ENCODE data around the gene PPFIA2. TPM values are rescaled to one million over a fixed set of nuclear protein-coding genes. Genes with fewer than 3 reads are reported as not detected.
"Not testable (repeated sequence)": the region's sequence is repeated elsewhere in the genome, so short reads cannot be mapped to it uniquely, and the experiment has no call there.

The PPFIA2 gene
- total RNA-seq, 4 donors from 2014 or later, result 0.81 to 25.2 (median 4.9) TPM

DNA sequence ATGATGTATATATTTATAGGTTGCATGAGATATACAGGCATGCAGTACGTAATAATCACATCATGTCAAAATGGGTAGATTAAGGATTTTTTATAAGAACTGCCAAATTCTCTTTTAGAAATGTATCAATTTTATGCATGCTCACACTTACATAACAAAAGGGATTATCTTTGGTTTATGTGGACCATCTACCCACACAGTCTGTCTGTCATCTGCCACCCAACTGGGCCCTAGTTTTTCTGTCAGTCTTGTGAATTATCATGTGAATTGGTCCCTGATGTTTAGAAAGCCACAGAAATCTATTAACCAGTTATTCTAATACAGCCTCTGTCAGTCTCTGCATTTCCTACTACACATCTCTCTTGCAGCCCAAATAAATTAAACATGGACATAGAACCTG, 547.8 kb downstream of the PPFIA2 start:
- peaks cover 0 to 9% (median 0%) of the 10 kb centered on the region in 3 donors for H3K4me1 ChIP-seq
- H3K36me3 ChIP-seq, result no peaks in the 10 kb centered on the region
- no peak overlapping the region for H3K4me3 ChIP-seq
- no peaks in the 10 kb centered on the region for H3K27me3 ChIP-seq
- TF ChIP-seq EP300 (IDR thresholded peaks at IDR 0.05) (no peak), POLR2A (IDR thresholded peaks at IDR 0.05) (no peak), POLR2AphosphoS5 (IDR thresholded peaks at IDR 0.05) (no peak)
- TF ChIP-seq, protein P1, sequence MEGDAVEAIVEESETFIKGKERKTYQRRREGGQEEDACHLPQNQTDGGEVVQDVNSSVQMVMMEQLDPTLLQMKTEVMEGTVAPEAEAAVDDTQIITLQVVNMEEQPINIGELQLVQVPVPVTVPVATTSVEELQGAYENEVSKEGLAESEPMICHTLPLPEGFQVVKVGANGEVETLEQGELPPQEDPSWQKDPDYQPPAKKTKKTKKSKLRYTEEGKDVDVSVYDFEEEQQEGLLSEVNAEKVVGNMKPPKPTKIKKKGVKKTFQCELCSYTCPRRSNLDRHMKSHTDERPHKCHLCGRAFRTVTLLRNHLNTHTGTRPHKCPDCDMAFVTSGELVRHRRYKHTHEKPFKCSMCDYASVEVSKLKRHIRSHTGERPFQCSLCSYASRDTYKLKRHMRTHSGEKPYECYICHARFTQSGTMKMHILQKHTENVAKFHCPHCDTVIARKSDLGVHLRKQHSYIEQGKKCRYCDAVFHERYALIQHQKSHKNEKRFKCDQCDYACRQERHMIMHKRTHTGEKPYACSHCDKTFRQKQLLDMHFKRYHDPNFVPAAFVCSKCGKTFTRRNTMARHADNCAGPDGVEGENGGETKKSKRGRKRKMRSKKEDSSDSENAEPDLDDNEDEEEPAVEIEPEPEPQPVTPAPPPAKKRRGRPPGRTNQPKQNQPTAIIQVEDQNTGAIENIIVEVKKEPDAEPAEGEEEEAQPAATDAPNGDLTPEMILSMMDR (IDR thresholded peaks at IDR 0.05), result no peak
- H3K9me3 ChIP-seq, result no peaks in the 10 kb centered on the region
- no peak overlapping the region for H3K27ac ChIP-seq
- WGBS, 2 donors (ENCODE audit: low coverage in 1 of 2), result 83 to 95% methylated on average over 1 of the region's 1 CpG
- ATAC-seq, result no peak

- not testable (repeated sequence) for H3K4me3 ChIP-seq, ATAC-seq, H3K27ac ChIP-seq, H3K27me3 ChIP-seq, H3K36me3 ChIP-seq, H3K9me3 ChIP-seq, H3K4me1 ChIP-seq
- WGBS, 2 donors (ENCODE audit: low coverage in 1 of 2), result 80 to 97% methylated on average over 2 of the region's 2 CpGs
Measured at GRCh38 chr12:81209772-81210225, 549.4 kb downstream of the PPFIA2 start.

DNA sequence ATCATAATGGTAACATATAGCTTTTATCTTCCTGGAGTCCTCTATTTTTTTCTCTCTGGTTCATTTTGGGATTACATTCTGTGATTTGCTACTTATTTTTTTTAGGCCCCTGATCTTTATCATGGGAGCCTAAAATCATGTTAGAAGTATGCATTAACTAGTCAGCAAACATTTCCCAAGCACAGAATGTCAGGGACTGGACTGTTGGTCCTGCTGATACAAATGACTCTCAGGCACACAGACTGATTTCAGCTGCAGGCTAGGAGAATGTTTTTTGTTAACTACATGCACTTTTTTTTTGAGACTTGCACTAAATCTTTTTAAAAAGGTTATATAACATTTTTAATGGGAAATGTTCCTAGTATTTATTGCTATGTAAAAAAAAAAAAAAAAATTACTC, 550.1 kb downstream of the PPFIA2 start:
- no peak overlapping the region for H3K4me3 ChIP-seq
- no peak overlapping the region for H3K27ac ChIP-seq
- H3K4me1 ChIP-seq, result peaks cover 0 to 9% (median 0%) of the 10 kb centered on the region in 3 donors
- H3K27me3 ChIP-seq, result no peaks in the 10 kb centered on the region
- H3K36me3 ChIP-seq, result no peaks in the 10 kb centered on the region
- no peak for ATAC-seq
- H3K9me3 ChIP-seq, result no peaks in the 10 kb centered on the region
- no peak for TF ChIP-seq POLR2AphosphoS5 (IDR thresholded peaks at IDR 0.05)
- TF ChIP-seq, protein P1 (IDR thresholded peaks at IDR 0.05), result no peak
- no peak for TF ChIP-seq EP300 (IDR thresholded peaks at IDR 0.05)
- no peak for TF ChIP-seq POLR2A (IDR thresholded peaks at IDR 0.05)

DNA sequence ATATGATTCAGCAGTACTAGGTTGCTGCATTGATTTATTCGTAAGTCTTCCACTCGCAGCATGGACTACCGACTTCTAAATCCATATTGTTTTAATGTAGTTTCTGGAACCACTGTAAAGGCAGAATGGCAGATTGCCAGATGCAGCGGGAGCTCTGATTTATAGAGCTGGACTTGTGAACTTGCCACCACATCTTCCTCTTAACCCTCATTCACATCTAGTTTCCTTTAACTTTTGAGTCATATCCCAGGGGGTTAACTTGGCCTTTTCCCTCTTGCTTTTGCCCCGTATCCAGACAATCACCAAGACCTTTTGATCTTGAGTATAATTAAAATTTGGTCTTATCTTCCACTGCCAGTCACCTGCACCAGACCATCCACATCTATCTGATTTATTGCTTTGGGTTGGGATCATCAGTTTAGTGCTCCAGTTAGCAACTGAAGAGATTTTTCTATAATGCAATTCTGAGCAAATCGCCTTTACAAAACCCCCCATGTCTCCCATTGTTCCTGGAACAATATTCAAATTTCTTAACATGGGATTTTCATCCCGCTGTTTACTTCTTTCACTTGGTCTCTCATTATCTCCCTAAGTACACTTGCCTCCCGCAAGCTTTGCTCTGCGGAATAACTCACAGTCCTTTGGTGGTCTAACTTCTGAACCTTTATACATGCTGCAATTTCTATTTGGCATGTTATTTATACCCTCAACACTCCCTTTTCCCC, 550.8 kb downstream of the PPFIA2 start:
- 69 to 75% methylated on average over 9 of the region's 9 CpGs for WGBS, 2 donors (ENCODE audit: low coverage in 1 of 2)
- no peak overlapping the region for H3K4me3 ChIP-seq
- TF ChIP-seq POLR2AphosphoS5 (IDR thresholded peaks at IDR 0.05), result no peak
- no peak for TF ChIP-seq EP300 (IDR thresholded peaks at IDR 0.05)
- TF ChIP-seq, protein P1 (IDR thresholded peaks at IDR 0.05), result no peak
- H3K27me3 ChIP-seq, result no peaks in the 10 kb centered on the region
- H3K9me3 ChIP-seq, result no peaks in the 10 kb centered on the region
- no peaks in the 10 kb centered on the region for H3K36me3 ChIP-seq
- H3K27ac ChIP-seq, result no peak overlapping the region
- no peak for ATAC-seq
- peaks cover 0 to 9% (median 0%) of the 10 kb centered on the region in 3 donors for H3K4me1 ChIP-seq
